GM20000 (cell line): Measurements from ENCODE around the gene COL6A3.

Source experiments
- DNase-seq: peaks from one replicate; pipeline ENCODE4 v3.0.0; 2012; ENCODE audit warnings: low spot score
- CTCF ChIP-seq: IDR thresholded peaks from 2 replicates; pipeline ENCODE4 v1.5.1; 2012; ENCODE audit warnings: mild to moderate bottlenecking, control low read depth; ENCODE audit errors: extremely low read depth, missing control alignments

The COL6A3 gene

GRCh38 chr2:237281836-237282306 is 132.1 kb downstream of the COL6A3 start:
- no peak for TF ChIP-seq CTCF
- no peak for DNase-seq

GRCh38 chr2:237280939-237281338 is 133.0 kb downstream of the COL6A3 start:
- no peak for TF ChIP-seq CTCF
- no peak for DNase-seq

GRCh38 chr2:237280229-237280628 is 133.7 kb downstream of the COL6A3 start:
- TF ChIP-seq CTCF: no peak
- DNase-seq: no peak

- TF ChIP-seq CTCF: no peak
- DNase-seq: no peak
These were observed 134.8 kb downstream of the COL6A3 start for GRCh38 chr2:237279012-237279768.

- TF ChIP-seq CTCF: no peak
- no peak for DNase-seq
These were observed 135.4 kb downstream of the COL6A3 start for GRCh38 chr2:237278568-237278967.

GRCh38 chr2:237276716-237277490 is 137.1 kb downstream of the COL6A3 start:
- no peak for TF ChIP-seq CTCF
- DNase-seq: no peak
